Thoracic aorta (tissue), 2 donors: ENCODE results near the gene UAP1L1. TPM values are rescaled to one million over a fixed set of nuclear protein-coding genes. Genes with fewer than 3 reads are reported as not detected.
A peak's percentile ranks its signal among the peaks of the same experiment; 100 is the strongest.

ENCODE experiments used
- ATAC-seq: fragments of 150-250 bp; one replicate; pipeline ENCODE4 v1.8.0; 2017; ENCODE audit warnings: low read depth; ENCODE audit not compliant: insufficient number of reproducible peaks, low FRiP score
- DNase-seq: peaks from one replicate; pipeline ENCODE4 v3.0.0-alpha.2; 2020; ENCODE audit warnings: low spot score
- H3K27ac ChIP-seq, 2 donors: fragments of 200-600 bp; sonication (generic); 1 replicate in 1 of 2; 2 replicates in 1 of 2; pipeline ENCODE4 v1.5.1; 2016; ENCODE audit warnings: mild to moderate bottlenecking in 2 of 2, moderate library complexity in 2 of 2
- H3K27me3 ChIP-seq: fragments of 200-600 bp; sonication (generic); replicated peaks from 2 replicates; pipeline ENCODE4 v1.6.0; 2016; ENCODE audit warnings: mild to moderate bottlenecking; ENCODE audit not compliant: insufficient read depth
- H3K36me3 ChIP-seq: fragments of 200-600 bp; sonication (generic); one replicate; pipeline ENCODE4 v1.5.1; 2016
- H3K4me1 ChIP-seq, 2 donors: fragments of 200-600 bp; sonication (generic); 1 replicate in 1 of 2; 2 replicates in 1 of 2; pipeline versions ENCODE4 v1.5.1 to v1.6.0; 2016; ENCODE audit warnings: low read depth in 2 of 2, mild to moderate bottlenecking in 1 of 2; ENCODE audit not compliant: control insufficient read depth in 1 of 2
- H3K4me3 ChIP-seq: fragments of 200-600 bp; sonication (generic); 2 replicates; pipeline ENCODE4 v1.5.1; 2016; ENCODE audit warnings: mild to moderate bottlenecking
- H3K9me3 ChIP-seq: fragments of 200-600 bp; sonication (generic); 2 replicates; pipeline ENCODE4 v1.5.1; 2016
- total RNA-seq, 2 donors: library from RNA; depleted of rRNA; stranded (reverse); fragments of >200 nt; gene quantifications; one replicate each; pipeline versions ENCODE4 v1.1.0 to v1.2.3, GENCODE V29; 2016
- TF ChIP-seq, protein P1 (sequence below): fragments of 200-600 bp; sonication (generic); IDR thresholded peaks from one replicate; pipeline ENCODE4 v1.5.1; 2019; ENCODE audit warnings: antibody characterized with exemption

Gene UAP1L1
- total RNA-seq, 2 donors from 2014 or later, result 9.6 to 11.4 TPM

DNA sequence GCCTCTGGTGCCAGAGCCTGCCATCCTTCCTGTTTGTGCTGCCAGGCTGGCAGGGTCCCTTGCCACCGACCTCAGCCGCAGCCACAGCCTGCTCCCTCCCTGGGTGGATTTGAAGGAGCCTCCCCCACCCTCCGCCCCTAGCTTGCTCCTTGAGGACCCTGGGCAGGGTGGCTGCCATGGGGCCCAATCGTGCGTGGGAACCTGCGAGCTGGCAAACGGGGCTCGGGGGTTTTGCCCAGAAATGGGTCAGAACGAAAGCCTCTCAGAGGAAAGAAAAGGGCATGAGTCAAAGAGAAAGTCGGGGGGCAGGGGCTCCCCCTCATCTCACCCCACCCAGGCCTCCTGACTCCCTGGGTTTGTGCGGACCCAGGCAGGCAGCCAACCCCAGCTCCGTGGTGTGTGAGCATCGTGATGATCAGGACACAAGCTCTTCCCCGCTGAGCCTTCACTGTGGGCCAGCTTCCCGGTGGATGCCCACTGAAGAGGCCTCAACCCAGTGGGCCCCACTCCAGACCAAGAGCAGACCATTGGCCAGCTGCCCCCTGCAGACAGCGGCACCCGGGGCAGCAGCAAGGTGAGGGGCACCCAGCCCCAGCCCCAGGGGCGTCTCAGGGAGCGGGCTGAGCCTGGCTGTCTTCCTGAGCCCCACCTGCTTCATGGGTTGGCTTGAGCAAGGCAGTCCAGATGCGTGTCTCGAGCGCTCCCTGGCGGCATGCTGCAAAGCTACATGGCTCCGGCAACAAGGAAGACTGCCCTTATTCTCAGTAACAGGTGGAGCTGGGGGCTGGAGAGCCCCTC lies 42.4 kb upstream of the UAP1L1 start:
- Histone ChIP-seq H3K4me1 (no peaks in the 10 kb centered on the region), H3K27me3 (no peaks in the 10 kb centered on the region), H3K36me3 (peaks cover 9% of the 10 kb centered on the region), H3K4me3 (no peak overlapping the region), H3K9me3 (no peaks in the 10 kb centered on the region), H3K27ac (no peak overlapping the region)
- TF ChIP-seq, protein P1, sequence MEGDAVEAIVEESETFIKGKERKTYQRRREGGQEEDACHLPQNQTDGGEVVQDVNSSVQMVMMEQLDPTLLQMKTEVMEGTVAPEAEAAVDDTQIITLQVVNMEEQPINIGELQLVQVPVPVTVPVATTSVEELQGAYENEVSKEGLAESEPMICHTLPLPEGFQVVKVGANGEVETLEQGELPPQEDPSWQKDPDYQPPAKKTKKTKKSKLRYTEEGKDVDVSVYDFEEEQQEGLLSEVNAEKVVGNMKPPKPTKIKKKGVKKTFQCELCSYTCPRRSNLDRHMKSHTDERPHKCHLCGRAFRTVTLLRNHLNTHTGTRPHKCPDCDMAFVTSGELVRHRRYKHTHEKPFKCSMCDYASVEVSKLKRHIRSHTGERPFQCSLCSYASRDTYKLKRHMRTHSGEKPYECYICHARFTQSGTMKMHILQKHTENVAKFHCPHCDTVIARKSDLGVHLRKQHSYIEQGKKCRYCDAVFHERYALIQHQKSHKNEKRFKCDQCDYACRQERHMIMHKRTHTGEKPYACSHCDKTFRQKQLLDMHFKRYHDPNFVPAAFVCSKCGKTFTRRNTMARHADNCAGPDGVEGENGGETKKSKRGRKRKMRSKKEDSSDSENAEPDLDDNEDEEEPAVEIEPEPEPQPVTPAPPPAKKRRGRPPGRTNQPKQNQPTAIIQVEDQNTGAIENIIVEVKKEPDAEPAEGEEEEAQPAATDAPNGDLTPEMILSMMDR, result peak; percentile 89
- ATAC-seq (no peak), DNase-seq (no peak)

GRCh38 chr9:137035507-137035834 lies 41.8 kb upstream of the UAP1L1 start:
- Histone ChIP-seq H3K9me3 (no peaks in the 10 kb centered on the region), H3K36me3 (peaks cover 10% of the 10 kb centered on the region), H3K27me3 (no peaks in the 10 kb centered on the region), H3K4me3 (no peak overlapping the region), H3K4me1 (no peaks in the 10 kb centered on the region), H3K27ac (no peak overlapping the region)
- TF ChIP-seq, protein P1, result no peak
- no peak for ATAC-seq
- DNase-seq, result no peak

DNA sequence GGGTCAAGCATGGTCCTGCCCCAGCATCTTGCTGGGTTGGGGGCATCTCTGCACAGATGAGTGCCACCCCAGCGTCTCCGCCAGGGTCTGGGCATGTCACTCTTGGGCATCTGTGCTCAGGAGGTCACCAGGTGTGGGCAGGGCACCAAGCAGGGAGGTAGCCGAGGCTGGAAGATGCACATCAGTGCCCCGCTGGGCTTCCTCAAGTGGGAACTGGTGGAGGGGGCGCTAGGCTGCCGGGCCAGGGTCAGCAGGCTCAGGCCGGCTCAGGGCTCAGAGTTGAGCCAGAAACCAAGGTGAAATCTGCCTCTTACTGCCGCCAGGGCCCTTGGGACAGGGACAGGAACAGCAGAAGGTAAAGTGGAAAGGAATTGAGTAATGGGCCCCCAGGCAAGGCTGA lies 41.4 kb upstream of the UAP1L1 start:
- Histone ChIP-seq H3K4me3 (no peak overlapping the region), H3K4me1 (no peaks in the 10 kb centered on the region), H3K27me3 (no peaks in the 10 kb centered on the region), H3K27ac (no peak overlapping the region), H3K9me3 (no peaks in the 10 kb centered on the region), H3K36me3 (peaks cover 10% of the 10 kb centered on the region)
- DNase-seq (no peak), ATAC-seq (no peak)
- TF ChIP-seq, protein P1, result no peak

GRCh38 chr9:137037035-137037434 lies 40.3 kb upstream of the UAP1L1 start:
- DNase-seq (no peak), ATAC-seq (no peak)
- Histone ChIP-seq H3K4me1 (no peaks in the 10 kb centered on the region), H3K27ac (no peak overlapping the region), H3K9me3 (no peaks in the 10 kb centered on the region), H3K4me3 (no peak overlapping the region), H3K27me3 (no peaks in the 10 kb centered on the region), H3K36me3 (peaks cover 10% of the 10 kb centered on the region)
- TF ChIP-seq, protein P1, result no peak

- Histone ChIP-seq H3K4me1 (no peaks in the 10 kb centered on the region), H3K4me3 (no peak overlapping the region), H3K9me3 (no peaks in the 10 kb centered on the region), H3K27ac (no peak overlapping the region), H3K36me3 (peaks cover 10% of the 10 kb centered on the region), H3K27me3 (no peaks in the 10 kb centered on the region)
- TF ChIP-seq, protein P1, result no peak
- no peak for DNase-seq
- no peak for ATAC-seq
These were observed 39.8 kb upstream of the UAP1L1 start for GRCh38 chr9:137037483-137037882.
